ENCODE data around the gene CARD19. TPM values are rescaled to one million over a fixed set of nuclear protein-coding genes. Genes with fewer than 3 reads are reported as not detected.
"Not testable (repeated sequence)": the region's sequence is repeated elsewhere in the genome, so short reads cannot be mapped to it uniquely, and the experiment has no call there.

The CARD19 gene
- total RNA-seq, 2 donors from 2014 or later = 65.7 to 70.0 TPM

- DNase-seq = no peak
- peak overlapping the region; percentile 84 for H3K27ac Mint-ChIP-seq
- ATAC-seq (replicated peaks in 1 of 2) = no peak
- H3K4me3 Mint-ChIP-seq = peak overlapping the region; percentile 94 to 96
- peaks cover 86% of the 10 kb centered on the region for H3K4me1 Mint-ChIP-seq (ENCODE audit: low read depth)
- peaks cover 0 to 3% of the 10 kb centered on the region in 2 donors for H3K9me3 Mint-ChIP-seq
- H3K36me3 Mint-ChIP-seq (ENCODE audit: insufficient read depth in 2 of 2) = peaks cover 4% of the 10 kb centered on the region in 2 donors
- no peaks in the 10 kb centered on the region for H3K27me3 Mint-ChIP-seq (ENCODE audit: low read depth)
Measured at GRCh38 chr9:93133681-93134014, 37.6 kb downstream of the CARD19 start.

DNA sequence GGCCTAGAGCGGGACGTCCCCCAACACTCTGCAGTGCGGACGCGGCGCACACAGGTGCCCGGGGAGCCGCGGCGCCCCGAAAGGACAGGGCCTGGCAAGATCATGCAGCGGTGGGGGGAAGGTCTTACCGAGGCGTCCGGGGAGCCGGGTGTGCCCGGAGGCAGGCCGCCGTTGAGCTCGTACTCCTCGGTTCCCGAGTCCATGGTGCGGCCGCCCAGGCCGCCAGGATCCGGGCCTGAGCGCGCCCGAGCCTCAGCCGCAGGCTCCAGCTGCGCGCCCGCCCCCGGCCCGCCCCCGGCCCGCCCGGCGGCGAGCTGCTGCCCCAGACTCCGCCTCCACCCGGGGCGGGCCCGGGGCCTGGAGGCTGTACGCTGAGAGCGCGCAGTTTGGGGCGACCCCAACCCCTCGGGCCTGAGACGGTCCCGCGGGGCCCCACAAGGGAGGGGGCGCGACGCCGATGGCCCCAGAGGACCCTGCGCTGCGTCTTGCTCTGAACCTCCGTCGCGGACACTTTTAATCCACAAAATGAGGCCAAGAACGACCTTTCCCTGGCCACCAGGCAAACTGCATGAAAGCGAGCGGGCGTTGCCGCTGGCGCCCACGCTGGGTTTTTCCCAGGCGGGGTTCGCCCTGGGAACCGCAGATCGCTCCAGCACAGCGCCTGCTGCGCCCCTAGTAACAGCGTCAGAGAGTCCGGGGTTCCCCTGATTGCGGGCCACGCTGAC is 38.2 kb downstream of the CARD19 start, which contains the start of gene NINJ1:
Gene NINJ1 (minus strand): TSS at position 237 of the 725 bp plus-strand sequence. CDS start 34 bp downstream, at position 203.
- peak within 1 kb of the TSS; percentile 94 to 96 for H3K4me3 Mint-ChIP-seq
- peaks cover 80% of the 10 kb centered on the region for H3K4me1 Mint-ChIP-seq (ENCODE audit: low read depth)
- H3K9me3 Mint-ChIP-seq = peaks cover 0 to 3% of the 10 kb centered on the region in 2 donors
- no peaks in the 10 kb centered on the region for H3K27me3 Mint-ChIP-seq (ENCODE audit: low read depth)
- H3K36me3 Mint-ChIP-seq (ENCODE audit: insufficient read depth in 2 of 2) = peaks cover 3 to 4% of the 10 kb centered on the region in 2 donors
- peak within 1 kb of the TSS; percentile 88 for H3K27ac Mint-ChIP-seq
- DNase-seq = peak; percentile 92 to 93
- peak; percentile 85 for ATAC-seq (replicated peaks in 1 of 2)

DNA sequence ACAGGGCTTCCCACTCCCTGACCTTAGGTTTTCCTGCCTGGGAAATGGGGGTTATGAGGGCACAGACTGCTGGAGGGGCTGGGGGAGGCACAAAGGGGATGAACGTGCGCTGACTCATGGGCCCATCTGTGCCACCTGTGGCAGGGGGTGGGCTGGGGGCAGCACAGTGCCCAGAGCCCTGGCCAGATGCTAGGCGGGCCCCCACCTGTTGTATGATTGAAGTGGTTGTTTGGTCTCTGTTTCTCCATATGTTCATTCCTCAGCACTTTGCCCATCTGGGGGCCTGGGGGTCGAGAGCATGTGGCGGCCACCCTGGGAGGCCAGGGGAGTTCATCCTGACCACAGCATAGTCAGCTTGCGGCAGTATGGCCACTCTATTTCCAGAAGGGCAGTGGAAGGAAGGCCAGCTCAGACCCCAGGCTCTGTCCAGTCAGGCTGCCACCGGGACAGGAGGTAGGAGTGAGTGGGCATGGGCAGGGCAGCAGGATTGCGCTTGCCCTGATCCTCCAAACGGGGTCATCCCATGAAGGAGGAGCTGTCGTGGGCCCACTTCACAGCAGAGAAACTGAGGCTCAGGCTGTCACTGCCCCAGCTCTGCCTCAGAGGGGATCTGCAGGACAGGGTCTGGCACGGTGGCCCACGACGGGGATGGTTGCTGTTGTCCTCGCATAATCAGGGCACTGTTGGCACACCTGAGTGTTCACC is 38.9 kb downstream of the CARD19 start:
- ATAC-seq (replicated peaks in 1 of 2) (no peak), DNase-seq (no peak)
- Mint-ChIP-seq H3K9me3 (peaks cover 0 to 3% of the 10 kb centered on the region in 2 donors), H3K27me3 (ENCODE audit: low read depth) (no peaks in the 10 kb centered on the region), H3K4me1 (ENCODE audit: low read depth) (peaks cover 79% of the 10 kb centered on the region), H3K27ac (peak overlapping the region; percentile 88), H3K36me3 (ENCODE audit: insufficient read depth in 2 of 2) (peaks cover 3 to 4% of the 10 kb centered on the region in 2 donors), H3K4me3 (peak overlapping the region; percentile 94 to 96)

- ATAC-seq (replicated peaks in 1 of 2) (no peak), DNase-seq (no peak)
- Mint-ChIP-seq H3K27ac (no peak overlapping the region), H3K4me1 (ENCODE audit: low read depth) (peaks cover 75% of the 10 kb centered on the region), H3K36me3 (ENCODE audit: insufficient read depth in 2 of 2) (peaks cover 2 to 3% of the 10 kb centered on the region in 2 donors), H3K9me3 (peaks cover 0 to 3% of the 10 kb centered on the region in 2 donors), H3K27me3 (ENCODE audit: low read depth) (no peaks in the 10 kb centered on the region), H3K4me3 (no peak overlapping the region)
Measured at GRCh38 chr9:93136011-93136440, 40.0 kb downstream of the CARD19 start.

DNA sequence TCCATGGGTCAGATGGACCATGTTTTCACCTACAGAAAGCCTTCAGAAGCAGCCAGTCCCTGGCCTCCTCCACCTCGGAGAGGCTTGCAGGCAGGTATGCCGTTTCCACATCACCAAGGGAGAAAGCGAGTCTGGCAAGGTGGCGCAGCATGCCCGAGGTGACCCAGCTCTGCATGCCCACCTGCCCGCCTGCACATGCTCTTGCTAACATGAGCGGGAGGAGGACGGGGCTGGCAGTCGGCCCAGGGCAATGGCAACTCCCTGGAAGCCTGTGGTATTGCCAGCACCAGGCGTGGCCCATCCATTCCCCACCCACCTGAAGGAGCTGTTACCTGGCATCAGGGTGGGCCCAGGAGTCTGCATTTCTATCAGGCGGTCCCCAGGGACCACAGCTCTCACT is 41.3 kb downstream of the CARD19 start:
- DNase-seq (no peak), ATAC-seq (replicated peaks in 1 of 2) (no peak)
- Mint-ChIP-seq H3K4me3 (no peak overlapping the region), H3K9me3 (peaks cover 0 to 3% of the 10 kb centered on the region in 2 donors), H3K27ac (no peak overlapping the region), H3K36me3 (ENCODE audit: insufficient read depth in 2 of 2) (no peaks in the 10 kb centered on the region), H3K4me1 (ENCODE audit: low read depth) (peaks cover 62% of the 10 kb centered on the region), H3K27me3 (ENCODE audit: low read depth) (no peaks in the 10 kb centered on the region)

DNA sequence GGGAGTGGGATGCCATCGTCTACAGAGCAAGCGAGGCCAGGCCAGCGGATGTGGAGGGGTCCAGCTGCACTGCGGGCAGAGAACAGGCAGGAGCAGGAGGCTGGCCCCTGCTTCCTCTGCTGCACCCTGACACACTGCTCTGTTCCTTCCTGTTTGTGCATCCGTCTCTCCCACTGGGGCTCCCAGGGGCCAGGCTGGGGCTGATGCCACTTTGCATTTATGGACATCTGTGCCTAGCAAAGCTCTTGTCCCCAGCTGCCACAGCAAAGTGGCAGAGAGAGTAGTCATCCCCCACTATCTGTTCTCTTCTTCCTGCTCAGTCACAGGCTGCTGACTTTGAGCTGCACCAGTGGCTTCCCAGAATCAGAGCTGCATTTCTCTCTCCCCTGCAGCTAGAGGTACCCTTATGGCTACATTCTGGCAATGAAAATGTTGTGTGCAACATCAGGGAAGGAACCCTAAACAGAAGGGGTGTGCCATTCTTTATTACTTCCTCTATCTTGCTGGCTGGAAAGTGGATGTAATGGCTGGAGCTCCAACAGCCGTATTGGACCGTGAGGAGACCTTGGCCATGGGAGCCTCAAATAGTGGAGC is 42.3 kb downstream of the CARD19 start:
- H3K36me3 Mint-ChIP-seq (ENCODE audit: insufficient read depth in 2 of 2) = no peaks in the 10 kb centered on the region
- no peaks in the 10 kb centered on the region for H3K27me3 Mint-ChIP-seq (ENCODE audit: low read depth)
- no peak for ATAC-seq (replicated peaks in 1 of 2)
- DNase-seq = no peak
- no peak overlapping the region for H3K4me3 Mint-ChIP-seq
- no peak overlapping the region for H3K27ac Mint-ChIP-seq
- peaks cover 0 to 3% of the 10 kb centered on the region in 2 donors for H3K9me3 Mint-ChIP-seq
- H3K4me1 Mint-ChIP-seq (ENCODE audit: low read depth) = peaks cover 56% of the 10 kb centered on the region

DNA sequence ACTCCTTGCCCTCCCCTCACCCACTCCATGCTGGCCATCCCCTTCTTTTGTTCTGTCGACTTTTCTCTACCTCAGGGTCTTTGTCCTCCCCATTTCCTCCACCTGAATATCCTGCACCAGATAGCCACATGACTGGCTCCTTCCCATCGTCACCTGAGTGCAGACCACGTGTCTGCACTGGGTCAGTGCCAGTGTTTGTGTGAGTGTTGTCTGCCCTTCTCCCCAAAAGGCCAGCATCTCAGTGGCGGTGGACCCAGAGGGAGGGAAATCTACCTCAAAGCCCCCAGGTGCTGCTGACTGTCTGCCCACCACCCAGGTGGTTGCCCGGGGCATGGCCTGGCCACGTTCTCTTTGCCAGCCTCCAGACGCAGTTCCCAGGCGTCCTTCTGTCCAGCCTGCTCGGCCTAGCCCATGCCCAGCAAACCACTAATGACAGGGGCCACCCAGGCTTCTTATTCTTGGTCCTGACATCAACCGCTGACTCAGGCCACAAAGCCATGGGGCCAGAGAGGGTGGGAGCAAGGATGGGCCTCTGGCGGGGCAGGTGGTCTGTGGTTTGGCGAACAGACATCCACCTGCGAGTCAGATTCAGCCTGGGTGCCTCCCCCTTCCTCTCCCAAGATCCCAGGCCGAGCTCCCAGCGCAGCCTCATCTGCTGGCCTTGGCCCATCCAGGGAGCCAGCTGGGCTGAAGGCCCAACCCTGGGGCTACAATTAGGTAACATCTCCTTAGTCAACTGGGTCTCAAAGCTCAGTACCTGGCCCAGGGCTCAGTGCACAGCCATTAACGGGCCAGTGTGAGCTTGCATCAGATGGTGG is 43.6 kb downstream of the CARD19 start:
- H3K36me3 Mint-ChIP-seq (ENCODE audit: insufficient read depth in 2 of 2) = peaks cover 0 to 1% of the 10 kb centered on the region in 2 donors
- H3K27ac Mint-ChIP-seq = no peak overlapping the region
- H3K4me3 Mint-ChIP-seq = no peak overlapping the region
- DNase-seq = no peak
- H3K27me3 Mint-ChIP-seq (ENCODE audit: low read depth) = no peaks in the 10 kb centered on the region
- no peak for ATAC-seq (replicated peaks in 1 of 2)
- peaks cover 0 to 3% of the 10 kb centered on the region in 2 donors for H3K9me3 Mint-ChIP-seq
- H3K4me1 Mint-ChIP-seq (ENCODE audit: low read depth) = peaks cover 65% of the 10 kb centered on the region

DNA sequence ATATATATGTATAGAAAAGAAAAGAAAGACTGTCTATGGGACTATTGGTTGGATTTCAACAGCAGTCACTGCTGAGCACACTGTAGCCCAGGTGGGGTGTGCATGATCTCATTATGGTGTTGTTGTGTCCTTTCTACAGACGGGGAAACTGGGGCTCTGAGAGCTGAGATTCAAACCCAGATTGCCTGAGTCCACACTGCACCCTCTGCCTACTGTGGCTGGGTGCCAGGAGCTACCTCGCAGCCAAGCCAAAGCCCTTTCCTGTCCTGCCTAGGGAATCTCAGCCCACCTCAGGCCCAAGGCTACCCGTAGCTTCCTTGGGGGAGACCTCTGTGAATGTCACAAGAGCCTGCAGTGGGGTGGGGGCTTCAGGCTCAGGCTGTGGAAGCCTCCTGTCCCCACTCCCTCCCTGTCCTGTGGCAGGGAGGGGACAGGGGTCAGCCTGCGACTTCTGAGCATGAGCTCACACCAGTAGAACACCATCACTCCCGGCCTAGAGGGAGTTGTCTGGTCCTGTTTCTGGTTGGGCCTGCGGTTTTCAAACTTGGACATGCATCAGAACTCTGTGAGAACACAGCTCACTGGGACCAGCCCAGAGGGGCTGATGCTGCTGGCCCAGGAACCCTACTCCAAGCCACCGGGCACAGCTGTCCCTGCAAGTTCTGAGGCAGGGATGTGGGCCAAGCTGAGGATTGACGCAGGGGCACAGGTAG is 45.9 kb downstream of the CARD19 start:
- H3K9me3 Mint-ChIP-seq = peaks cover 3 to 7% of the 10 kb centered on the region in 2 donors
- H3K27me3 Mint-ChIP-seq (ENCODE audit: low read depth) = no peaks in the 10 kb centered on the region
- no peak overlapping the region for H3K4me3 Mint-ChIP-seq
- H3K27ac Mint-ChIP-seq = no peak overlapping the region
- peaks cover 49% of the 10 kb centered on the region for H3K4me1 Mint-ChIP-seq (ENCODE audit: low read depth)
- no peak for ATAC-seq (replicated peaks in 1 of 2)
- peaks cover 14% of the 10 kb centered on the region in 2 donors for H3K36me3 Mint-ChIP-seq (ENCODE audit: insufficient read depth in 2 of 2)
- DNase-seq = no peak

DNA sequence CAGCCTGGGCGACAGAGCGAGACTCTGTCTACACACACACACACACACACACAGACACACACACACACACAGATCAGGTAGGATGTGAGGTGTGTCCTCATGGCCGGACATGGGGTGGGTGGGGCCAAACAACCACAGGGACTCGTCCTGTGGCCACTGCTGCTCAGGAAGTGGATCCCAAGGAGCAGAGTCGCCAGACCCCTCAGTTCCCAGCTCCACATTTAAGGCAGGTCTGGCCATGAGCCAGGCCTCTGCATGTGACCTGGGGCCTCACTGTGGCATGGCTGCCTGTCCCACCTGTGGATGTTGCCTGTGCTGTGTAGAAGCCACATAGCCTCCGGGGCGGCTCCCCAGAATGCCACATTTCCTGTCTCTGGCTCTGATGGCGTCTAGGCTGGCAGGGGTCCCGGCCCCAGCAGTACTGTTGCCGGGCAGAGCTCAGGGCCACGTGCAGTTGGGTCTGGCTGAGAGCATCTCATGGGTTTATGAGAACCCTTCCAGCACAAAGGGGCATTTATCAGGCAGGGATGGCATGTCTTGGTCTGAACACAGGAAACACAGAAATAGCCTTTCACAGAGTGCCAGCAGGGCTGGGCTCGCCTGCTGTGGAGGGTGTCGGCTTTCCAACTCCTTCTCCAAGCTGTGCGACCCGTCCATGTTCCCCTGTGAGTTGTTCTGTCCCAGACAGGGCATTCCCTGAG is 48.0 kb downstream of the CARD19 start:
- peak overlapping the region; percentile 42 to 50 for H3K4me3 Mint-ChIP-seq
- peaks cover 22 to 23% of the 10 kb centered on the region in 2 donors for H3K36me3 Mint-ChIP-seq (ENCODE audit: insufficient read depth in 2 of 2)
- H3K4me1 Mint-ChIP-seq (ENCODE audit: low read depth) = peaks cover 52% of the 10 kb centered on the region
- DNase-seq (peak; percentile 27 to 44), ATAC-seq (replicated peaks in 1 of 2) (peak; percentile 65 to 72)
- H3K27ac Mint-ChIP-seq = peak overlapping the region; percentile 45
- H3K27me3 Mint-ChIP-seq (ENCODE audit: low read depth) = no peaks in the 10 kb centered on the region
- peaks cover 3 to 11% of the 10 kb centered on the region in 2 donors for H3K9me3 Mint-ChIP-seq

DNA sequence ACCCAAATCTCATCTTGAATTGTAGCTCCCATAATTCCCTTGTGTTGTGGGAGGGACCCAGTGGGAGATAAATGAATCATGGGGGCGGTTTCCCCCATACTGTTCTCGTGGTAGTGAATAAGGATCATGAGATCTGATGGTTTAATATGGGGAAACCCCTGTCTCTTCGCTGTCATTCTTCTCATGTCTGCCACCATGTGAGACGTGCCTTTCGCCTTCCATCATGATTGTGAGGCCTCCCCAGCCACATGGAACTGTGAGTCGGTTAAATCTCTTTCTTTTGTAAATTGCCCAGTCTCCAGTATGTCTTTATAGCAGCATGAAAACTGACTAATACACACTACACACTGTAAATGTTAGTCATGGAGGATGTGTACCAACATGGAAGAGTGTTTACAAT is 50.7 kb downstream of the CARD19 start:
- Mint-ChIP-seq H3K4me3 (peak overlapping the region; percentile 9 to 44), H3K36me3 (ENCODE audit: insufficient read depth in 2 of 2) (peaks cover 24 to 25% of the 10 kb centered on the region in 2 donors), H3K4me1 (ENCODE audit: low read depth) (peaks cover 60% of the 10 kb centered on the region), H3K9me3 (peaks cover 3 to 11% of the 10 kb centered on the region in 2 donors), H3K27ac (peak overlapping the region; percentile 71)
- not testable (repeated sequence) for H3K27me3 Mint-ChIP-seq (ENCODE audit: low read depth)
- DNase-seq (peak; percentile 40), ATAC-seq (replicated peaks in 1 of 2) (peak; percentile 49 to 51)

DNA sequence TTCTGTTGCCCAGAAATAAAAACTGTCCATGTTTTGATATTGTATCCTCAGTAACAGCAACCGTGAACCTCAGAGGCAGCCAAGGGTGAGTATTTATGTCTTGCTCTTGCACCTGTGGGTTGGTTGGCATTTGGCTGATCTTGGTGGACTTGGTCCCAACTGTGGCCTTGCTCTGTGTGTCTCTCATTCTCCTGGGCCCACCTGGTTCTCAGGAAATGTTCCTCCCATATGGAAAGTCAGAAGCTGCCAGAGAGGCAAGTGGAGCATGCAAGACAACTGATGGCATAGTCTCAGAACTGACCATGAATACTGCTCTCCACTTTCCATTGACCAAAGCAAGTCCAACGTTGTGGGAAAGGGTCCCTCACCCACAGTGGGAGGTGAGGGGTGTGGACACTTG is 51.6 kb downstream of the CARD19 start:
- H3K4me3 Mint-ChIP-seq = no peak overlapping the region
- peaks cover 60% of the 10 kb centered on the region for H3K4me1 Mint-ChIP-seq (ENCODE audit: low read depth)
- no peak for ATAC-seq (replicated peaks in 1 of 2)
- no peak for DNase-seq
- H3K27ac Mint-ChIP-seq = peak overlapping the region; percentile 27
- peaks cover 24 to 25% of the 10 kb centered on the region in 2 donors for H3K36me3 Mint-ChIP-seq (ENCODE audit: insufficient read depth in 2 of 2)
- H3K9me3 Mint-ChIP-seq = peaks cover 3 to 11% of the 10 kb centered on the region in 2 donors
- no peaks in the 10 kb centered on the region for H3K27me3 Mint-ChIP-seq (ENCODE audit: low read depth)

All from activated T-cell treated with anti-CD3 and anti-CD28 coated beads, Interleukin-2, amount 50 U/mL, for 72 hours (primary cell).